Subcutaneous abdominal adipose tissue (tissue), 5 donors: Measurements from ENCODE around the gene FAM193B.
"Not testable (repeated sequence)": the region's sequence is repeated elsewhere in the genome, so short reads cannot be mapped to it uniquely, and the experiment has no call there.

Experiments
- H3K27ac ChIP-seq: one replicate; pipeline ENCODE4 v1.7.0; 2013; ENCODE audit warnings: low read depth, mild to moderate bottlenecking, inconsistent platforms, low read length, moderate library complexity
- H3K27me3 ChIP-seq, 5 donors: one replicate each; pipeline ENCODE4 v1.7.0; 2013; ENCODE audit warnings: low read length in 5 of 5, inconsistent platforms in 1 of 5; ENCODE audit not compliant: control insufficient read depth in 5 of 5, insufficient read depth in 4 of 5
- H3K36me3 ChIP-seq, 5 donors: one replicate each; pipeline ENCODE4 v1.7.0; 2013; ENCODE audit warnings: low read length in 5 of 5; ENCODE audit not compliant: control insufficient read depth in 5 of 5, insufficient read depth in 5 of 5
- H3K4me1 ChIP-seq, 5 donors: one replicate each; pipeline ENCODE4 v1.7.0; 2013; ENCODE audit warnings: low read length in 5 of 5, mild to moderate bottlenecking in 3 of 5, moderate library complexity in 1 of 5; ENCODE audit not compliant: control insufficient read depth in 5 of 5, insufficient read depth in 5 of 5
- H3K4me3 ChIP-seq, 5 donors: one replicate each; pipeline ENCODE4 v1.7.0; 2013; ENCODE audit warnings: low read length in 5 of 5, low read depth in 1 of 5
- H3K9ac ChIP-seq, 5 donors: one replicate each; pipeline ENCODE4 v1.7.0; 2013; ENCODE audit warnings: low read length in 5 of 5, mild to moderate bottlenecking in 4 of 5, moderate library complexity in 3 of 5
- H3K9me3 ChIP-seq, 5 donors: one replicate each; pipeline ENCODE4 v1.7.0; 2013; ENCODE audit warnings: low read length in 5 of 5; ENCODE audit not compliant: control insufficient read depth in 5 of 5
- donor health status: healthy.
- donor health status: healthy.
- donor health status: healthy.
- donor health status: healthy.
- donor health status: healthy.

Gene FAM193B

DNA sequence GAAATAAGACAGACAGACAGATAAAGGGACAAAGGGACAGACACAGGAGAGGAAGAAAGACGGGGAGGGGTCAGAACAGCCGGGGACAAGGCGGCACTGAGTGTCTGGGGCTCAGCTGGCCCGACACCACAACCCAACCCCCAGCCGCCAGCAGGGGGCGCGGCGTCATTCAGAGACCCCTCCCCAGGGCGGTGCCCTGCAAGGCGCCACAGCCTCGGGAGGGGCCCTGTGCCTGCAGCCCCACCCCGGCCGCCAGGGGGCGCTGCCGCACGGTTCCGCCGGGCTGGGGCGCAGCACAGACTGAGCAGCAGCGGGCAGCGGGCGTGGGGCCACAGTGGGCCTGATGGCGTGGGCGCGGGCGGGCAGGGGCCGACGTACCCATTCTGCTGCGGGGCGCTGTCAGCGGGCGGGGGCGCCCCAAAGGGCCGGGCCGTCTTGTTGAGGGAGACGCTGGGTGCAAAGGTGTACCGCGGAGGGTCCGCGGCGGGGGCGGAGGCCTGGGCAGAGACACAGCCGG is 62.9 kb downstream of the FAM193B start:
- Histone ChIP-seq H3K36me3 (peaks cover 0 to 57% (median 44%) of the 10 kb centered on the region in 5 donors), H3K9ac (no peak overlapping the region), H3K4me1 (peaks cover 0 to 34% (median 28%) of the 10 kb centered on the region in 5 donors), H3K9me3 (no peaks in the 10 kb centered on the region), H3K27me3 (no peaks in the 10 kb centered on the region), H3K27ac (no peak overlapping the region), H3K4me3 (no peak overlapping the region)

DNA sequence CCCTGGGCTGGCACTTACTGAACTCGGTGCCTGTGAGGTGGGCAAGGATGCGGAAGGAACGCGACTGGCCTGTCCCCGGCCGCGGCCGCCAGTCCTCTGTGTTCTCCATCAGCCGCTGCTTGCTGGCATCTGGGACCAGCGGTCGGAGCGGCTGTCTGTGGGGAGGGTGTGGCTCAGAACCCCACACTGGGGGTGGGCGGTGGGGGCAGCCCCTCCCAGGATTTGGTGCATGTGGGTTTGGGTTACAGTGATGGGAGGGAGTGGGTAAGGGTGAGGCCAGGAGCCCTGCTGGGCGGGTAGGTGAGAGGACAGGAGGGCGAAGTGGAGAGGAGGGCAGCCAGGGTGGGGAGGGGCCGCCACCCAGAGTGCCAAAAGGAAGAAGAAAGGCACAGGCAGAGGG is 63.4 kb downstream of the FAM193B start:
- Histone ChIP-seq H3K4me3 (no peak overlapping the region), H3K4me1 (peaks cover 0 to 29% (median 23%) of the 10 kb centered on the region in 5 donors), H3K36me3 (peaks cover 0 to 57% (median 48%) of the 10 kb centered on the region in 5 donors), H3K9me3 (no peaks in the 10 kb centered on the region), H3K27me3 (no peaks in the 10 kb centered on the region), H3K27ac (no peak overlapping the region), H3K9ac (no peak overlapping the region)

DNA sequence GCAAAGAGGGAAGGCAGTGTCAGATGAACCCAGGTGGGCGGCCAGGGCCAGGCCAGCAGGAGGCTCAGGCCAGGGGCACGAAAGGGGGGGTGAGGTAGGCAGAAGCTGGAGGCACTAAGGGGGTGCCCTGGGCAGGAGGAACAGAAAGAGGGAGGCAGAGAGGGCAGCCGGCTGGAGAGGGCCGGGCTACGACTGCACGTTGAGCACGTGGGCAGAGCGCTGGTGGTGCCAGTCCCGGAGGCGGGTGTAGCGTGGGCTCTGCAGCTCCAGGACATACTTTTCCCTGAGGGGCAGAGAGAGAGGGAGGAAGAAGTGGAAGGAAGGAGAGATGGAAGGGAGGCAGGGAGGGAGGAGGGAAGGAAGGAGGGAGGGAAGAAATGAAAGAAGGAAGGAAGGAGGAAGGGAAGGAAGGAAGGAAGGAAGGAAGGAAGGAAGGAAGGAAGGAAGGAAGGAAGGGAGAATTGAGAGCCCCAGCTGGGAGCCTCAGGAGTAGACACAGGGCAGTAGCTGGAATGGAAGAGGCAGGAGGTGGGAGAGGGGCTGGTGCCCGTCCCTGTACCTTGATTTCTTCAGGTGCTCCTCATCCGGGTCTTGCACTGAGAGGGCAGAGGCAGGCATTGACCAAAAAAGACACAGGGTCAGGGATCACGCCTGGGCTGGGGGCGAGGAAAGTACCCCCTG is 63.9 kb downstream of the FAM193B start:
- no peaks in the 10 kb centered on the region for H3K27me3 ChIP-seq
- H3K4me3 ChIP-seq = no peak overlapping the region
- H3K9ac ChIP-seq = no peak overlapping the region
- no peaks in the 10 kb centered on the region for H3K9me3 ChIP-seq
- peaks cover 0 to 24% (median 18%) of the 10 kb centered on the region in 5 donors for H3K4me1 ChIP-seq
- H3K27ac ChIP-seq = no peak overlapping the region
- peaks cover 0 to 58% (median 51%) of the 10 kb centered on the region in 5 donors for H3K36me3 ChIP-seq

DNA sequence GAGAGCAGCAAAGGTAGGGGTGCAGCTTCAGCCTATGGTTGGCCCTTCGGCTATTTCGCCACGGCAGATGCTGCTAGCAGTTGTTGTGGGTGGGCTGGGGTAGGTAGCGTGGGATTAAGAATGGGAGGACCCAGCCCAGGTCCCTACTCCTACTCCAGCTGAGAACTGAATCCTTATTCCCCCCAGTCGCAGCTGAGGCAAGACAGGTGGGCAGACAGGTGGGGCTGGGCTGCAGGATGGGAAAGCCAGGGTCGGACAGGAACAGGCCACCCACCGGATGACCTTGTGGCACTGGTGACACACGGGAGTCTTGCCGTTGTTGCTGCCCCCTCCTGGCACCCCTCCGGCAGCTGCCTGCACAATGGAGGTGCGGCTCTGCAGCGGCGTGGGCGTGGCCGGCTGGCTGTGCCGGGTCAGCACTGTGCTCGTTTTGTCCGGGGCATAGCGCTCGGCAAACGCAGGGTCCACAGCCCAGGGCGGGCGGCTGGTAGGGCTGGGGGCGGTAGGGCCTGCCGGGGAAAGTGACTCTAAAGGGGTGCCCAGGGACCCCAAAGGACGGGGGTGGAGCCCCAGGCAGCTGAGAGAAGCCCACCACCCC is 65.1 kb downstream of the FAM193B start:
- Histone ChIP-seq H3K9ac (no peak overlapping the region), H3K27me3 (no peaks in the 10 kb centered on the region), H3K36me3 (peaks cover 0 to 70% (median 58%) of the 10 kb centered on the region in 5 donors), H3K4me3 (no peak overlapping the region), H3K27ac (no peak overlapping the region), H3K4me1 (peaks cover 0 to 11% (median 5%) of the 10 kb centered on the region in 5 donors), H3K9me3 (no peaks in the 10 kb centered on the region)

DNA sequence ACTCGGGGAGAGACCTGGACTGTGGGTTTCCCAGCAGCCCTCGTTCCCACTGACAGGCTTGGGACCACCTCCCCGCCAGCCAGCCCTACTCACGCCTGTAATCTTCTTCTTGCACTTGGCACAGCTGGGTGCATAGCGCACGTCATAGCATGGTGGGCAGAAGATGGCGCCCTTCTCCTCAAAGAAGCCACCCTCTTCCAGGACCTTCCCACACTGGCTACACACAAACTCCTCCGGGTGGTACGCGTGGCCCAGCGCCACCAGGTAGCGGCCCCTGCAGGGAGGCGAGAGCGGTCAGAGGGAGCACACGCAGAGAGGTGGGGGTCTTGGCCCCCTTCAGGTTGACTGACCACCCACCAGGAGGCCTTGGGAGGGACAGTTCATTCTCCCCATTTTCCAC is 66.4 kb downstream of the FAM193B start:
- Histone ChIP-seq H3K4me1 (peaks cover 0 to 7% (median 0%) of the 10 kb centered on the region in 5 donors), H3K27ac (no peak overlapping the region), H3K9ac (no peak overlapping the region), H3K36me3 (peaks cover 0 to 82% (median 68%) of the 10 kb centered on the region in 5 donors), H3K9me3 (no peaks in the 10 kb centered on the region), H3K4me3 (no peak overlapping the region), H3K27me3 (no peaks in the 10 kb centered on the region)

DNA sequence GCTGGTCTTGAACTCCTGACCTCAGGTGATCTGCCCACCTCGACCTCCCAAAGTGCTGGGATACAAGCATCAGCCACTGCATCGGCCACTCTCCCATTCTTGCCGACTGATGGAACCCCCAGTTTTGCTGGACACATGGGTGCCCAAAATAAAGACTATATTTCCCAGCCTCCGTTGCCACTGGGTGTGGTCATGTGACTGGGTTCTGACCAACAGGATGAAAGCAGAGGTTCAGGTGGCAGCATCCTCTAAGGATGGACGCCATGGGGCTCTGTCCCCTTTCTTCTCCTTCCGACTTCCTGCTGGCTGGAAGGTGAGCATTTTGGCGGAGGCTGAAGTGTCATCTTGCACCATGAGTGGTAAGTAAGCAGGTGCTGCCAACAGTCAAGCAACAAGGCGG is 67.2 kb downstream of the FAM193B start:
- no peak overlapping the region for H3K4me3 ChIP-seq
- H3K27me3 ChIP-seq = no peaks in the 10 kb centered on the region
- no peaks in the 10 kb centered on the region for H3K9me3 ChIP-seq
- H3K36me3 ChIP-seq = peaks cover 0 to 75% (median 62%) of the 10 kb centered on the region in 5 donors
- H3K4me1 ChIP-seq = peaks cover 0 to 7% (median 0%) of the 10 kb centered on the region in 5 donors
- no peak overlapping the region for H3K9ac ChIP-seq
- no peak overlapping the region for H3K27ac ChIP-seq

DNA sequence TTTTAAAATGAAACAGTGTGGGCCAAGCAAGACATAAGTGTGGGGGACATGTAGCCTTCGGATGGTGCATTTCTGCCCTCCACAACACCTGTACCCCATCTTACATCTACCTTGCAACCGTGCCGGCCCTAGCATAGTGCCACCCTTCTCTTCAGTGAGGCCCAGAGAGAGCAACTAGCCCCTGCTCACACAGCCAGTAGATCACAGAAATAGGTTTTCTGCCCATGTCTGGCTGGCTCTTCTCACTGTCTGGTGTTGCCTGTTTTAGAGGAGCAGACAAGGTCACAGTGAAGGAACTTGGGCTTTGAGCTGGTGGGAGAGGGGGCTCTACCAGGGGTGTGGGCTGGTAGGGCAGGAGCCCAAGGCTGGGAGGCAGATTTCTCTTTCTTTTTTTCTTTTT is 68.1 kb downstream of the FAM193B start:
- H3K36me3 ChIP-seq = peaks cover 0 to 73% (median 63%) of the 10 kb centered on the region in 5 donors
- H3K9ac ChIP-seq = no peak overlapping the region
- H3K4me3 ChIP-seq = no peak overlapping the region
- H3K27ac ChIP-seq = no peak overlapping the region
- H3K4me1 ChIP-seq = peaks cover 0 to 7% (median 0%) of the 10 kb centered on the region in 5 donors
- no peaks in the 10 kb centered on the region for H3K9me3 ChIP-seq
- H3K27me3 ChIP-seq = no peaks in the 10 kb centered on the region

DNA sequence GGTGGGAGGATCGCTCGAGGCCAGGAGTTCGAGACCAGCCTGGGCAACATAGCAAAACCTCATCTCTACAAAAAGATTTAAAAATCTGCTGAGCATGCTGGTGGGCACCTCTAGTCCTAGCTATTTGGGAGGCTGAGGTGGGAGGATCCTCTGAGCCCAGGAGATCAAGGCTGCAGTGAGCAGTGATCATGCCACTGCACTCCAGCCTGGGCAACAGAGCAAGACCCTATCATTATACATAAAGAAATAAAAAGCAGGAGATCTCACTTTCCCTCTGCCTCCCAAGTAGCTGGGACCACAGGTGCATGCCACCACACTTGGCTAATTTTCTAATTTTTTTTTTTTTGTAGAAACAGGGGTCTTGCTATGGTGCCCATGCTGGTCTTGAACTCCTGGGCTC is 68.6 kb downstream of the FAM193B start:
- not testable (repeated sequence) for H3K27me3 ChIP-seq, H3K9ac ChIP-seq, H3K4me1 ChIP-seq, H3K9me3 ChIP-seq, H3K27ac ChIP-seq, H3K4me3 ChIP-seq
- H3K36me3 ChIP-seq = peaks cover 0 to 68% (median 58%) of the 10 kb centered on the region in 5 donors

DNA sequence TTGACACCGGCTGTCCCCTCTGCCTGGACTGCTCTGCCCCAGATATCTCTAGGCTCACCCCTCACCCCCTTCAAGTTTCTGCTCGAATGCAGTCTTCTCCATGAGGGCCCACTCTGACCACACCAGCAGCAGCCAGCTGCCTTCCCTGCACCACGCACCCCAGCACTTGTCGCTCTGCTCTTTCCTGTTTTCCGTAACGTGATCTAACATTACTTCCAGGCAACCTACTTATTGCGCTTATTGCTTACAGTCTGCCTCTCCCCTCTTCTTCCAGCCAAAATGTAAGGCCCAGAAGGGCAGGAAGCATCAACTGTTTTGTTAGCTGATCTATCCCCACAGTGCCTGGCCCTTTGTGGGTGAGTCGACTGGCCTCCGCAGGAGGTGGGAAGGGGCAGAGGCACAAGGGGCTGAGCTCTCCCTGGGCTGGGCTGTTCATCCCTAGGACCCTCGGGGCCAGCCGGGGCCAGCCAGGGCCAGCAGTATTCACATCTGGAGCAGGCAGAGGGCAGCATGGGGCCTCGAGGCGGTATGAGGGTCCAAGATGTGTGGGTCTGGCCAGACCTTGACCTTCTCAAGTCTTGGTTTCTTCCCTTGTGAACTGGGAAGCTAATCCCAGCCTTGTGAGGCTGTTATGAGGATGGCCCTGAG is 69.3 kb downstream of the FAM193B start:
- Histone ChIP-seq H3K4me1 (peaks cover 0 to 6% (median 3%) of the 10 kb centered on the region in 5 donors), H3K27me3 (no peaks in the 10 kb centered on the region), H3K9ac (no peak overlapping the region), H3K27ac (no peak overlapping the region), H3K9me3 (no peaks in the 10 kb centered on the region), H3K36me3 (peaks cover 0 to 60% (median 51%) of the 10 kb centered on the region in 5 donors), H3K4me3 (no peak overlapping the region)
